Esophagus squamous epithelium (tissue), 5 donors: ENCODE results near the gene TMEM225. TPM values are rescaled to one million over a fixed set of nuclear protein-coding genes. Genes with fewer than 3 reads are reported as not detected.

Experiments used
- DNase-seq: peaks from one replicate; lab custom pipeline; 2025; lab: John Stamatoyannopoulos, UW
- H3K27ac ChIP-seq, 4 donors: fragments of 200-600 bp; sonication (generic); one replicate each; pipeline ENCODE4 v1.5.1; 2016 to 2019; ENCODE audit warnings: mild to moderate bottlenecking in 1 of 4
- H3K27me3 ChIP-seq, 4 donors: fragments of 200-600 bp; sonication (generic); 1 replicate in 3 of 4; 2 replicates in 1 of 4; pipeline versions ENCODE4 v1.5.1 to v1.6.0; 2017 to 2021; ENCODE audit warnings: antibody characterized with exemption in 1 of 4
- H3K36me3 ChIP-seq, 3 donors: fragments of 200-600 bp; sonication (generic); one replicate each; pipeline ENCODE4 v1.5.1; 2016 to 2019
- H3K4me1 ChIP-seq, 3 donors: fragments of 200-600 bp; sonication (generic); one replicate each; pipeline ENCODE4 v1.5.1; 2017 to 2019
- H3K4me3 ChIP-seq, 4 donors: fragments of 200-600 bp; sonication (generic); 1 replicate in 3 of 4; 2 replicates in 1 of 4; pipeline ENCODE4 v1.5.1; 2016 to 2019; ENCODE audit warnings: mild to moderate bottlenecking in 2 of 4, moderate library complexity in 1 of 4
- H3K9me3 ChIP-seq, 3 donors: fragments of 200-600 bp; sonication (generic); one replicate each; pipeline ENCODE4 v1.5.1; 2016 to 2019
- POLR2A ChIP-seq, 4 donors: fragments of 450-650 bp; IDR thresholded peaks; one replicate each; pipeline ENCODE4 v1.6.1; 2017; ENCODE audit warnings: antibody characterized with exemption in 4 of 4, mild to moderate bottlenecking in 4 of 4, moderate library complexity in 3 of 4
- WGBS, 2 donors: methylation state at CpG; one replicate each; pipeline ENCODE4 v1.1.5; 2018; 5-methylcytosine and 5-hydroxymethylcytosine counted together
- intact Hi-C: fragments of 100-400 bp; cut with DNase I; formaldehyde crosslinking; loops from one replicate; pipeline ENCODE4 v1.15.0; 2022
- total RNA-seq, 4 donors: library from RNA; depleted of rRNA; stranded (reverse); fragments of >200 nt; gene quantifications; one replicate each; pipeline ENCODE4 v1.1.0, GENCODE V29; 2016
- TF ChIP-seq, protein P1 (sequence below), 6 experiments: fragments of 450-650 bp in 4 of 6; fragments of 200-600 bp in 2 of 6; sonication (generic) in 2 of 6; IDR thresholded peaks; one replicate each; pipeline ENCODE4 v1.5.1; 2016 to 2019; ENCODE audit warnings: antibody characterized with exemption in 6 of 6, mild to moderate bottlenecking in 4 of 6, moderate library complexity in 4 of 6
- donor health status: DM: yes; HTN: yes; CAD: no.

Gene TMEM225
- total RNA-seq, 4 donors from 2014 or later: not detected

DNA sequence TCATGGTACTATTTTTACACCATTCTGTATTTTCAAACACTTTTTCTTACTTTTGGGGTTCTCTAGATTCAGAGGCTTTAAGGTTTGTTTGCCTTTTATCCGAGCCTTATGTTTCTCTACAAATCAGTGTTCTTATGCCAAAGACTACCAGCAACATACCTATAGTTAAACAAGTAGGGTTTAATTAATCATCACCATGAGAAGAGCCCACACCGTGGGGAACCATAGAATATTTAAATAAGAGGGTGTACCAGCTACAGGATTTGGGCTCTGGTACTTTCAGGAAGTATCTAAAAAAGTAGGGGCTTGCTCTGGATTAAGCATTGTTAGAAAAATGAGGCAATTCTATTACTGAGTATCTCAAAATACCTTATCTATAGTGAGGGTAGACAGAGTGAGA is 25.7 kb downstream of the TMEM225 start:
- Histone ChIP-seq H3K36me3 (no peaks in the 10 kb centered on the region), H3K4me1 (no peaks in the 10 kb centered on the region), H3K4me3 (no peak overlapping the region), H3K27me3 (no peaks in the 10 kb centered on the region), H3K9me3 (peaks cover 0 to 7% (median 0%) of the 10 kb centered on the region in 3 donors), H3K27ac (no peak overlapping the region)
- TF ChIP-seq POLR2A (IDR thresholded peaks at IDR 0.05): no peak
- TF ChIP-seq, protein P1, sequence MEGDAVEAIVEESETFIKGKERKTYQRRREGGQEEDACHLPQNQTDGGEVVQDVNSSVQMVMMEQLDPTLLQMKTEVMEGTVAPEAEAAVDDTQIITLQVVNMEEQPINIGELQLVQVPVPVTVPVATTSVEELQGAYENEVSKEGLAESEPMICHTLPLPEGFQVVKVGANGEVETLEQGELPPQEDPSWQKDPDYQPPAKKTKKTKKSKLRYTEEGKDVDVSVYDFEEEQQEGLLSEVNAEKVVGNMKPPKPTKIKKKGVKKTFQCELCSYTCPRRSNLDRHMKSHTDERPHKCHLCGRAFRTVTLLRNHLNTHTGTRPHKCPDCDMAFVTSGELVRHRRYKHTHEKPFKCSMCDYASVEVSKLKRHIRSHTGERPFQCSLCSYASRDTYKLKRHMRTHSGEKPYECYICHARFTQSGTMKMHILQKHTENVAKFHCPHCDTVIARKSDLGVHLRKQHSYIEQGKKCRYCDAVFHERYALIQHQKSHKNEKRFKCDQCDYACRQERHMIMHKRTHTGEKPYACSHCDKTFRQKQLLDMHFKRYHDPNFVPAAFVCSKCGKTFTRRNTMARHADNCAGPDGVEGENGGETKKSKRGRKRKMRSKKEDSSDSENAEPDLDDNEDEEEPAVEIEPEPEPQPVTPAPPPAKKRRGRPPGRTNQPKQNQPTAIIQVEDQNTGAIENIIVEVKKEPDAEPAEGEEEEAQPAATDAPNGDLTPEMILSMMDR (IDR thresholded peaks at IDR 0.05): no peak
- no peak for DNase-seq
- intact Hi-C loops: no loop called here
- WGBS, 2 donors: 21 to 23% methylated on average over 2 of the region's 2 CpGs

DNA sequence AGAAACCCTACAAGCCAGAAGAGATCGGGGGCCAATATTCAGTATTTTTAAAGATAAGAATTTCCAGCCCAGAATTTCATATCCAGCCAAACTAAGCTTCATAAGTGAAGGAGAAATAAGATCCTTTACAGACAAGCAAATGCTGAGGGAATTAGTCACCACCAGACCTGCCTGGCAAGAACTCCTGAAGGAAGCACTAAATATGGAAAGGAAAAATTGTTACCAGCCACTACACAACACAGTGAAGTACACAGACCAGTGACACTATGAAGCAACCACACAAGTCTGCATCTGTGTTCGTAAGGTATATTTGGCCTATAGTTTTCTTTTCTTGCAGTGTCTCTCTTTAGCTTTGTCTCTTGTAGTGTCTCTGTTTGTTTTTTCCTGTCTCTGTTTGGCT is 29.0 kb downstream of the TMEM225 start:
- Histone ChIP-seq H3K36me3 (no peaks in the 10 kb centered on the region), H3K9me3 (peaks cover 0 to 7% (median 0%) of the 10 kb centered on the region in 3 donors), H3K4me1 (no peaks in the 10 kb centered on the region), H3K4me3 (no peak overlapping the region), H3K27me3 (no peaks in the 10 kb centered on the region), H3K27ac (no peak overlapping the region)
- WGBS, 2 donors: 60 to 74% methylated on average over 2 of the region's 2 CpGs
- DNase-seq: no peak
- intact Hi-C loops: no loop called here
- TF ChIP-seq, protein P1 (IDR thresholded peaks at IDR 0.05): no peak
- TF ChIP-seq POLR2A (IDR thresholded peaks at IDR 0.05): no peak

DNA sequence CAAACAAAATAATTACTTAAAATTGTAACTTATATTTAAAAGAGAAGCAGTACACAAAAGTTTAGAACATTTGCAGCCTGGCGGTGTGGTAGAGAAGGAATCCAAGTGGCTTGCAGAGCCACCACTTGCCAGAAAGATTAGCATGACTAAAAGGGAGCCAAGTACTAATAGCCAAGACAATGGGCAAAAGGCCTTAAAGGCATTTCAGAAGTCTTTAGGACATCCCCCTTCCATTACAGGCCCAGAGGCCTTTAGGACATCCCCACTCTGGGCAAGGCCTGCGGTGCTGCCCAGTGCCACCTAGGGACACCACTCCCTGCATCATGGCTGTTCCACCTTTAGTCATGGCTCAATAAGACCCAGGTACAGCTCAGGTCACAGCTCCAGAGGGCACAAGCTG is 32.4 kb downstream of the TMEM225 start:
- intact Hi-C loops: no loop called here
- H3K36me3 ChIP-seq: no peaks in the 10 kb centered on the region
- TF ChIP-seq POLR2A (IDR thresholded peaks at IDR 0.05): no peak
- TF ChIP-seq, protein P1 (IDR thresholded peaks at IDR 0.05): no peak
- no peak overlapping the region for H3K27ac ChIP-seq
- no peak overlapping the region for H3K4me3 ChIP-seq
- no peaks in the 10 kb centered on the region for H3K4me1 ChIP-seq
- H3K9me3 ChIP-seq: peaks cover 0 to 7% (median 0%) of the 10 kb centered on the region in 3 donors
- DNase-seq: no peak
- no peaks in the 10 kb centered on the region for H3K27me3 ChIP-seq
- WGBS, 2 donors: 87 to 100% methylated on average over 1 to 2 of the region's 2 CpGs

DNA sequence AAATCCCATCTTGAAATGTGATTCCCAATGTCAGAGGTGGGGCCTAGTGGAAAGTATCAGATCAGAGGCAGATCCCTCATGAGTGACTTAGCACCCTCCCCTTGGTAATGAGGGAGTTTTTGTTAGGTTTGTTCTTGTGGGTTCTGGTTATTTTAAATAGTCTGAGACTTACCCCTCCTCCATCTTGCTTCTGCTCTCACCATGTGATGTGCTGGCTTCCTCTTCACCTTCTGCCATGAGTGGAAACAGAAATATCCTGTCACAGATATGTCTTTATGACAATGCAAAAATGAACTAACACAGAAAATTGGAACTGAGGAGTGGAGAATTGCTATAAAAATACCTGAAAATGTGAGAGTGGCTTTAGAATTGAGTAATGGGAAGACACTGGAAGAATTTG is 33.1 kb downstream of the TMEM225 start:
- DNase-seq: no peak
- intact Hi-C loops: no loop called here
- H3K4me3 ChIP-seq: no peak overlapping the region
- no peaks in the 10 kb centered on the region for H3K4me1 ChIP-seq
- H3K36me3 ChIP-seq: no peaks in the 10 kb centered on the region
- H3K27me3 ChIP-seq: no peaks in the 10 kb centered on the region
- H3K27ac ChIP-seq: no peak overlapping the region
- TF ChIP-seq, protein P1 (IDR thresholded peaks at IDR 0.05): no peak
- TF ChIP-seq POLR2A (IDR thresholded peaks at IDR 0.05): no peak
- peaks cover 0 to 7% (median 0%) of the 10 kb centered on the region in 3 donors for H3K9me3 ChIP-seq

DNA sequence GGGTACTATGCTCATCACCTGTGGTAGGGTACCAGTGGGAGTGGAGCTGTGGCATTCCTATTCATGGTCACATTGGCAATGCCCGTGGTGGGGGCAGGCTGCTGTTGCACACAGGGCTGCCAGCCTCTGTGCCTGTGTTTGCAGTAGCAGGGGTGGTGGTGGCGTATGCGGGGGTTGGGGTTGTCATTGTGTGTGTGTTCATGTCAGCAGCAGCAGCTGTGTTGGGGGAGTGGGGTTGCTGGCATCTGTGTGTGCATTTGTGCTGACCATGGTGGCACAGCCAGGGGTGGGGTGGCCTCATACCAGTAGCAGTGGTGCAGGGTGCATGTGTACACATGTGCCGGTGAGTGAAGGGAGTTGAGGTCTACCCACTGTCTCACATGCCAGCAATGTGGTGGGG is 34.4 kb downstream of the TMEM225 start:
- TF ChIP-seq, protein P1 (IDR thresholded peaks at IDR 0.05): no peak
- no peaks in the 10 kb centered on the region for H3K4me1 ChIP-seq
- peaks cover 0 to 3% (median 0%) of the 10 kb centered on the region in 3 donors for H3K9me3 ChIP-seq
- DNase-seq: no peak
- no peaks in the 10 kb centered on the region for H3K36me3 ChIP-seq
- intact Hi-C loops: no loop called here
- no peak overlapping the region for H3K27ac ChIP-seq
- WGBS, 2 donors: 78 to 89% methylated on average over 3 to 4 of the region's 4 CpGs
- no peaks in the 10 kb centered on the region for H3K27me3 ChIP-seq
- H3K4me3 ChIP-seq: no peak overlapping the region
